Dermis microvascular lymphatic vessel endothelial cell (primary cell): ENCODE results near the gene SYNPO. TPM values are rescaled to one million over a fixed set of nuclear protein-coding genes. Genes with fewer than 3 reads are reported as not detected.

ENCODE experiments used
- DNase-seq, 2 donors: peaks; one replicate each; pipeline versions ENCODE4 v3.0.0 to v3.0.0-alpha.2; 2010; ENCODE audit warnings: low read depth in 2 of 2
- total RNA-seq: library from RNA; depleted of rRNA; stranded (reverse); fragments of >200 nt; gene quantifications from 2 replicates; pipeline ENCODE4 v1.2.1, GENCODE V29; 2014

The SYNPO gene
- 5.6 and 12.3 TPM in 2 replicates for total RNA-seq

- DNase-seq, result peak; percentile 55 to 87
Measured at GRCh38 chr5:150640311-150641005, at the start of gene SYNPO. Gene SYNPO, plus strand, starts transcription at chr5:150640660. Its CDS starts 7,616 bp downstream, at chr5:150648276.

GRCh38 chr5:150590979-150591695 is 49.3 kb upstream of the SYNPO start:
- peak in 1 of 2 donors; percentile 59 for DNase-seq

- no peak for DNase-seq
Measured at GRCh38 chr5:150593593-150593992, 46.9 kb upstream of the SYNPO start.

- no peak for DNase-seq
Measured at GRCh38 chr5:150593996-150594395, 46.5 kb upstream of the SYNPO start.

GRCh38 chr5:150595466-150596031 is 44.9 kb upstream of the SYNPO start:
- DNase-seq, result peak in 1 of 2 donors; percentile 95

GRCh38 chr5:150596313-150596712 is 44.1 kb upstream of the SYNPO start:
- no peak for DNase-seq

GRCh38 chr5:150596826-150597225 is 43.6 kb upstream of the SYNPO start:
- DNase-seq, result no peak

- no peak for DNase-seq
Measured at GRCh38 chr5:150598006-150598405, 42.5 kb upstream of the SYNPO start.

- DNase-seq, result no peak
Measured at GRCh38 chr5:150598821-150599273, 41.6 kb upstream of the SYNPO start.

- DNase-seq, result no peak
Measured at GRCh38 chr5:150599281-150599680, 41.2 kb upstream of the SYNPO start.

- DNase-seq, result peak; percentile 81 to 93
Measured at GRCh38 chr5:150599917-150600511, 40.4 kb upstream of the SYNPO start.

- no peak for DNase-seq
Measured at GRCh38 chr5:150600616-150601490, 39.6 kb upstream of the SYNPO start.

GRCh38 chr5:150601491-150602345 is 38.7 kb upstream of the SYNPO start:
- DNase-seq, result no peak

GRCh38 chr5:150603052-150603451 is 37.4 kb upstream of the SYNPO start:
- no peak for DNase-seq

- no peak for DNase-seq
Measured at GRCh38 chr5:150603491-150603890, 37.0 kb upstream of the SYNPO start.

- no peak for DNase-seq
Measured at GRCh38 chr5:150604010-150604409, 36.5 kb upstream of the SYNPO start.

GRCh38 chr5:150604894-150605440 is 35.5 kb upstream of the SYNPO start:
- DNase-seq, result no peak

GRCh38 chr5:150605546-150605945 is 34.9 kb upstream of the SYNPO start:
- DNase-seq, result no peak

- DNase-seq, result no peak
Measured at GRCh38 chr5:150606476-150606875, 34.0 kb upstream of the SYNPO start.

- DNase-seq, result no peak
Measured at GRCh38 chr5:150607105-150607504, 33.4 kb upstream of the SYNPO start.
